ENCODE measurements around the gene FBXW5.

FBXW5 gene

DNA sequence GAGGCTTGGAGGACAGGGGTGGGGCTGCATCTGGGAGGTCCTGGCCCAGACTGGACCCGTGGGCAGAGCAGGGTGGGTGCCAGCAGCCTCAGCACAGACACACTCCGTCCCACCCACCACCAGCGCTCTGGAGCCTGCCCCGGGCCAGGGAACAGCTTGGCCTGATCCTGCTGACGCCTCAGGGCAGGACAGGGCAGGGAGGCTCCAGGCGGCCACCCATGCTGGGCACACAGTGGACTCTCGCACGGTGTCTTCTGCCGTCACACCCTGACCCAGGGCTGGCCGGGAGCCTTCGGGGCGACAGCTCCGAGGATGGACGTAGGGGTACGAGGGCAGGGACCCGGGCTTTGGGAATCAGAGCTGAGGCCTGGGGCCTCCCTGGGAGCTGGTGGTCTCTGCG is 24.6 kb upstream of the FBXW5 start:
- TF ChIP-seq, protein P1, sequence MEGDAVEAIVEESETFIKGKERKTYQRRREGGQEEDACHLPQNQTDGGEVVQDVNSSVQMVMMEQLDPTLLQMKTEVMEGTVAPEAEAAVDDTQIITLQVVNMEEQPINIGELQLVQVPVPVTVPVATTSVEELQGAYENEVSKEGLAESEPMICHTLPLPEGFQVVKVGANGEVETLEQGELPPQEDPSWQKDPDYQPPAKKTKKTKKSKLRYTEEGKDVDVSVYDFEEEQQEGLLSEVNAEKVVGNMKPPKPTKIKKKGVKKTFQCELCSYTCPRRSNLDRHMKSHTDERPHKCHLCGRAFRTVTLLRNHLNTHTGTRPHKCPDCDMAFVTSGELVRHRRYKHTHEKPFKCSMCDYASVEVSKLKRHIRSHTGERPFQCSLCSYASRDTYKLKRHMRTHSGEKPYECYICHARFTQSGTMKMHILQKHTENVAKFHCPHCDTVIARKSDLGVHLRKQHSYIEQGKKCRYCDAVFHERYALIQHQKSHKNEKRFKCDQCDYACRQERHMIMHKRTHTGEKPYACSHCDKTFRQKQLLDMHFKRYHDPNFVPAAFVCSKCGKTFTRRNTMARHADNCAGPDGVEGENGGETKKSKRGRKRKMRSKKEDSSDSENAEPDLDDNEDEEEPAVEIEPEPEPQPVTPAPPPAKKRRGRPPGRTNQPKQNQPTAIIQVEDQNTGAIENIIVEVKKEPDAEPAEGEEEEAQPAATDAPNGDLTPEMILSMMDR (IDR thresholded peaks at IDR 0.05; ENCODE audit: low read depth, low read length): no peak
- TF ChIP-seq EZH2phosphoT487 (IDR thresholded peaks at IDR 0.05; ENCODE audit: low read depth): no peak
- H3K27me3 ChIP-seq (ENCODE audit: low read depth, low read length): no peaks in the 10 kb centered on the region
- no peaks in the 10 kb centered on the region for H3K36me3 ChIP-seq (replicated peaks; ENCODE audit: low read depth, low read length)

GRCh38 chr9:136968333-136969127 is 24.0 kb upstream of the FBXW5 start:
- Histone ChIP-seq H3K9me3 (ENCODE audit: insufficient read depth, low read length) (no peaks in the 10 kb centered on the region), H2AFZ (ENCODE audit: low read depth, low read length) (no peak overlapping the region), H3K36me3 (replicated peaks; ENCODE audit: low read depth, low read length) (no peaks in the 10 kb centered on the region), H3K4me2 (ENCODE audit: low read length) (no peak overlapping the region), H3K4me3 (ENCODE audit: low read length) (no peak overlapping the region), H3K4me1 (ENCODE audit: low read length) (no peaks in the 10 kb centered on the region), H3K27ac (ENCODE audit: low read length) (no peak overlapping the region), H3K27me3 (ENCODE audit: low read depth, low read length) (no peaks in the 10 kb centered on the region), H3K79me2 (ENCODE audit: low read length) (no peaks in the 10 kb centered on the region), H3K9ac (ENCODE audit: low read length) (no peak overlapping the region), H4K20me1 (ENCODE audit: insufficient read depth, low read length) (no peaks in the 10 kb centered on the region)
- TF ChIP-seq EZH2phosphoT487 (IDR thresholded peaks at IDR 0.05; ENCODE audit: low read depth): no peak
- TF ChIP-seq, protein P1 (IDR thresholded peaks at IDR 0.05; ENCODE audit: low read depth, low read length): no peak

More for the DNA sequence above, 24.6 kb upstream of the FBXW5 start:
- no peaks in the 10 kb centered on the region for H3K4me1 ChIP-seq (ENCODE audit: low read length)
- H3K9me3 ChIP-seq (ENCODE audit: insufficient read depth, low read length): no peaks in the 10 kb centered on the region
- no peak overlapping the region for H2AFZ ChIP-seq (ENCODE audit: low read depth, low read length)
- H3K9ac ChIP-seq (ENCODE audit: low read length): no peak overlapping the region
- no peak overlapping the region for H3K4me3 ChIP-seq (ENCODE audit: low read length)
- H3K27ac ChIP-seq (ENCODE audit: low read length): no peak overlapping the region
- H4K20me1 ChIP-seq (ENCODE audit: insufficient read depth, low read length): no peaks in the 10 kb centered on the region
- H3K79me2 ChIP-seq (ENCODE audit: low read length): no peaks in the 10 kb centered on the region
- no peak overlapping the region for H3K4me2 ChIP-seq (ENCODE audit: low read length)

- H3K4me2 ChIP-seq (ENCODE audit: low read length): peak overlapping the region; percentile 65
- no peaks in the 10 kb centered on the region for H3K79me2 ChIP-seq (ENCODE audit: low read length)
- no peaks in the 10 kb centered on the region for H3K9me3 ChIP-seq (ENCODE audit: insufficient read depth, low read length)
- no peak for TF ChIP-seq EZH2phosphoT487 (IDR thresholded peaks at IDR 0.05; ENCODE audit: low read depth)
- TF ChIP-seq, protein P1 (IDR thresholded peaks at IDR 0.05; ENCODE audit: low read depth, low read length): no peak
- no peaks in the 10 kb centered on the region for H3K27me3 ChIP-seq (ENCODE audit: low read depth, low read length)
- H3K4me3 ChIP-seq (ENCODE audit: low read length): peak overlapping the region; percentile 62
- H2AFZ ChIP-seq (ENCODE audit: low read depth, low read length): no peak overlapping the region; the same call in 1 of the 2 replicates
- H3K36me3 ChIP-seq (replicated peaks; ENCODE audit: low read depth, low read length): no peaks in the 10 kb centered on the region
- H3K9ac ChIP-seq (ENCODE audit: low read length): no peak overlapping the region
- H3K27ac ChIP-seq (ENCODE audit: low read length): no peak overlapping the region
- no peaks in the 10 kb centered on the region for H3K4me1 ChIP-seq (ENCODE audit: low read length)
- no peaks in the 10 kb centered on the region for H4K20me1 ChIP-seq (ENCODE audit: insufficient read depth, low read length)
Measured at GRCh38 chr9:136965771-136966484, 21.4 kb upstream of the FBXW5 start.

- TF ChIP-seq, protein P1 (IDR thresholded peaks at IDR 0.05; ENCODE audit: low read depth, low read length): no peak
- TF ChIP-seq EZH2phosphoT487 (IDR thresholded peaks at IDR 0.05; ENCODE audit: low read depth): no peak
- no peaks in the 10 kb centered on the region for H3K36me3 ChIP-seq (replicated peaks; ENCODE audit: low read depth, low read length)
Measured at GRCh38 chr9:136964833-136965422, 20.4 kb upstream of the FBXW5 start.

More at GRCh38 chr9:136964833-136965422, 20.4 kb upstream of the FBXW5 start:
- H3K4me3 ChIP-seq (ENCODE audit: low read length): no peak overlapping the region
- no peaks in the 10 kb centered on the region for H3K4me1 ChIP-seq (ENCODE audit: low read length)
- H4K20me1 ChIP-seq (ENCODE audit: insufficient read depth, low read length): no peaks in the 10 kb centered on the region
- H3K9me3 ChIP-seq (ENCODE audit: insufficient read depth, low read length): no peaks in the 10 kb centered on the region
- no peaks in the 10 kb centered on the region for H3K79me2 ChIP-seq (ENCODE audit: low read length)
- H3K4me2 ChIP-seq (ENCODE audit: low read length): no peak overlapping the region
- H3K27ac ChIP-seq (ENCODE audit: low read length): no peak overlapping the region
- H2AFZ ChIP-seq (ENCODE audit: low read depth, low read length): no peak overlapping the region
- H3K27me3 ChIP-seq (ENCODE audit: low read depth, low read length): no peaks in the 10 kb centered on the region
- no peak overlapping the region for H3K9ac ChIP-seq (ENCODE audit: low read length)
